ENCODE results near the gene ITK. TPM values are rescaled to one million over a fixed set of nuclear protein-coding genes. Genes with fewer than 3 reads are reported as not detected.

ITK gene
- total and polyA plus RNA-seq, 2 donors (not counting 3 experiments of a cell fraction or from before 2014, with no cell fraction given), result not detected

- dilution Hi-C loops (cut with MboI; ENCODE audit: extremely low pct_ligation_motif_present, low sequenced_read_pairs), result no loop called here
- peak overlapping the region; percentile 99 for H2AFZ ChIP-seq (ENCODE audit: low read depth, low read length)
- no peak overlapping the region for H3K9ac ChIP-seq (replicated peaks; ENCODE audit: extremely low read depth, insufficient read depth, low read length)
- no peaks in the 10 kb centered on the region for H3K9me1 ChIP-seq (replicated peaks; ENCODE audit: control insufficient read depth, extremely low read depth, insufficient read depth, low read length)
- H3K4me2 ChIP-seq (ENCODE audit: insufficient read depth, low read length), result peak overlapping the region; percentile 55
- peak overlapping the region; percentile 44 to 60 (median 58) for H3K4me3 ChIP-seq (replicated peaks in 1 of 3; ENCODE audit: insufficient read depth in 1 of 3, low read depth in 1 of 3, low read length in 3 of 3)
- H4K20me1 ChIP-seq (replicated peaks; ENCODE audit: control insufficient read depth, extremely low read depth, insufficient read depth, low read length), result no peaks in the 10 kb centered on the region
- TF ChIP-seq POLR2AphosphoS5 (IDR thresholded peaks at IDR 0.05; ENCODE audit: insufficient read depth, low read depth, low read length) (no peak), CTCF (IDR thresholded peaks at IDR 0.05; ENCODE audit: extremely low read depth in 1 of 2, insufficient read depth in 1 of 2, low read depth in 1 of 2, low read length in 2 of 2) (peak in 1 of 2 donors; percentile 4)
- peaks cover 10 to 11% of the 10 kb centered on the region in 2 experiments for H3K27me3 ChIP-seq (ENCODE audit: control insufficient read depth in 2 of 2, insufficient read depth in 2 of 2, low read length in 2 of 2)
- ChIA-PET CTCF (interaction anchor here (3.9 kb wide), 1 partner anchor 12 kb away, joined by 24 read pairs; no protein-coding TSS in a partner anchor), POLR2A (no interaction called here)
- no peaks in the 10 kb centered on the region for H3K9me3 ChIP-seq (replicated peaks; ENCODE audit: control insufficient read depth, insufficient read depth, low read length)
- FAIRE-seq (no peak), DNase-seq (ENCODE audit: low read depth, low spot score) (peak; percentile 6)
- no peak overlapping the region for H3K27ac ChIP-seq (ENCODE audit: insufficient read depth, low read depth, low read length)
- BruUV-seq (replicated peaks), result no TSS peak
- no peaks in the 10 kb centered on the region for H3K36me3 ChIP-seq (ENCODE audit: control insufficient read depth in 2 of 2, extremely low read depth in 1 of 2, insufficient read depth in 2 of 2, low read length in 2 of 2)
- peaks cover 4% of the 10 kb centered on the region for H3K4me1 ChIP-seq (ENCODE audit: control insufficient read depth, extremely low read depth, insufficient read depth, low read length)
- no peaks in the 10 kb centered on the region for H3K79me2 ChIP-seq (ENCODE audit: control insufficient read depth, insufficient read depth, low read length)
- intact Hi-C loops (cut with micrococcal nuclease), result loop anchor here (5.0 kb wide), 1 partner anchor 124 kb away; the partner anchor contains the start of gene MED7
These were observed 85.8 kb downstream of the ITK start for GRCh38 chr5:157266286-157267007.

DNA sequence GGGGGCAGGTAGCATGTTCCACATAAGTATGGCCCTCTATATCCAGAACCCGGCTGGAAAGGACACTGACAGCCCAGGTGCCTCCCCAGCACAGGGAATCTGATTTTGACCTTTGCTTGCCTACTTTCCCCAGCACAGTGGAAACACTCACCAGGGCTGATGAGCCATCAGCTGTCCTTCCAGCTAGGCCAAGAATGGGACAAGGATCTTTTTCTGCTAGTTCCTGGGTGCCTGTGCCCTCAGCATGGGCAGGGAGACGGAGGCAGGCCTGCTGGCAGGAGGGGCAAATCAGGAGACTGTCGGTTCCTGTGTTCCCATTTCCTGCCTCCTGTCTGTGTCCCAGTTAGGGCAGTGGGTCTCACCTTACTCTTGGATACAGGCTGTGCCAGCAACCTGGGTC, 86.4 kb downstream of the ITK start:
- H3K9ac ChIP-seq (replicated peaks; ENCODE audit: extremely low read depth, insufficient read depth, low read length), result no peak overlapping the region
- ChIA-PET POLR2A (no interaction called here), CTCF (interaction anchor here (3.9 kb wide), 1 partner anchor 13 kb away, joined by 24 read pairs; no protein-coding TSS in a partner anchor)
- no peak overlapping the region for H2AFZ ChIP-seq (ENCODE audit: low read depth, low read length)
- intact Hi-C loops (cut with micrococcal nuclease), result loop anchor here (5.0 kb wide), 1 partner anchor 125 kb away; the partner anchor contains the start of gene MED7
- H3K4me2 ChIP-seq (ENCODE audit: insufficient read depth, low read length), result no peak overlapping the region
- BruUV-seq (replicated peaks), result TSS peak; percentile 24
- no peaks in the 10 kb centered on the region for H3K9me3 ChIP-seq (replicated peaks; ENCODE audit: control insufficient read depth, insufficient read depth, low read length)
- dilution Hi-C loops (cut with MboI; ENCODE audit: extremely low pct_ligation_motif_present, low sequenced_read_pairs), result no loop called here
- H3K79me2 ChIP-seq (ENCODE audit: control insufficient read depth, insufficient read depth, low read length), result no peaks in the 10 kb centered on the region
- DNase-seq (ENCODE audit: low read depth, low spot score), result no peak
- TF ChIP-seq FOS (IDR thresholded peaks at IDR 0.05; ENCODE audit: borderline replicate concordance, insufficient read depth, low read length), result no peak
- no peak for TF ChIP-seq JUN (IDR thresholded peaks at IDR 0.05; ENCODE audit: borderline replicate concordance, insufficient read depth, insufficient read length, low read depth)
- no peak for TF ChIP-seq MAX (IDR thresholded peaks at IDR 0.05; ENCODE audit: insufficient read depth, insufficient read length)
- TF ChIP-seq GATA2 (IDR thresholded peaks at IDR 0.05; ENCODE audit: insufficient read depth, insufficient read length, low read depth, low read length), result no peak
- no peak for TF ChIP-seq EZH2 (IDR thresholded peaks at IDR 0.05; ENCODE audit: borderline replicate concordance, low read depth, low read length, severe bottlenecking)
- no peak for TF ChIP-seq CTCF (IDR thresholded peaks at IDR 0.05; ENCODE audit: extremely low read depth in 1 of 2, insufficient read depth in 1 of 2, low read depth in 1 of 2, low read length in 2 of 2)
- TF ChIP-seq POLR2A (IDR thresholded peaks at IDR 0.05; ENCODE audit: low read depth, low read length), result no peak
- no peak for TF ChIP-seq POLR2AphosphoS5 (IDR thresholded peaks at IDR 0.05; ENCODE audit: insufficient read depth, low read depth, low read length)
- TF ChIP-seq MYC (IDR thresholded peaks at IDR 0.05; ENCODE audit: low read depth, low read length), result no peak
- H3K4me1 ChIP-seq (ENCODE audit: control insufficient read depth, extremely low read depth, insufficient read depth, low read length), result peaks cover 4% of the 10 kb centered on the region
- H3K4me3 ChIP-seq (replicated peaks in 1 of 3; ENCODE audit: insufficient read depth in 1 of 3, low read depth in 1 of 3, low read length in 3 of 3), result no peak overlapping the region
- peaks cover 9 to 10% of the 10 kb centered on the region in 2 experiments for H3K27me3 ChIP-seq (ENCODE audit: control insufficient read depth in 2 of 2, insufficient read depth in 2 of 2, low read length in 2 of 2)
- no peaks in the 10 kb centered on the region for H4K20me1 ChIP-seq (replicated peaks; ENCODE audit: control insufficient read depth, extremely low read depth, insufficient read depth, low read length)
- no peaks in the 10 kb centered on the region for H3K36me3 ChIP-seq (ENCODE audit: control insufficient read depth in 2 of 2, extremely low read depth in 1 of 2, insufficient read depth in 2 of 2, low read length in 2 of 2)
- H3K9me1 ChIP-seq (replicated peaks; ENCODE audit: control insufficient read depth, extremely low read depth, insufficient read depth, low read length), result no peaks in the 10 kb centered on the region
- no peak for FAIRE-seq
- no peak overlapping the region for H3K27ac ChIP-seq (ENCODE audit: insufficient read depth, low read depth, low read length)

All from endothelial cell of umbilical vein (primary cell).